GM12864 (cell line): ENCODE measurements around the gene GREM2.

ENCODE experiments used
- DNase-seq: peaks from one replicate; pipeline ENCODE4 v3.0.0-alpha.2; 2011; ENCODE audit warnings: low read depth
- H3K4me3 ChIP-seq: 2 replicates; pipeline ENCODE4 v1.5.1; 2011; ENCODE audit warnings: mild to moderate bottlenecking, low read depth, low read length, control low read depth
- TF ChIP-seq, protein P1 (sequence below): IDR thresholded peaks from 2 replicates; pipeline ENCODE4 v1.5.1; 2011; ENCODE audit warnings: low read depth, mild to moderate bottlenecking, moderate library complexity, low read length, control low read depth, inconsistent platforms; ENCODE audit errors: missing control alignments

The GREM2 gene

DNA sequence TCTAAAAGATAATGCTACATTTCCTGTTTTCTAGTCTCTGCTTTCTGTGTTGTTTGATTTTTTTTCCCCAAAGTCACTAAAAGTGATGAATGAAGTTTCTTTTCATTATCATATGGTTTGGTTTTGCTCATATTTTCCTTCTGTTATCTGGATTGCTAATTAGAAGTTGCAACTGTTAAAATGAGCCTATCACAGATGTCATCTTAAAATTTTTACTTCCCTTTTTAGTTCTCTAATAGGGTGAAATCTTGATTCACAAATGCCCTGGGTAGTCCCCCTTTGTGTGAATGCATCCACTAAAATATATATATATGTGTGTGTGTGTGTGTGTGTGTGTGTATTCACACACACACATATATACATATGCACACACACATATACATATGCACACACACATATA, 144.1 kb downstream of the GREM2 start:
- DNase-seq: no peak
- TF ChIP-seq, protein P1, sequence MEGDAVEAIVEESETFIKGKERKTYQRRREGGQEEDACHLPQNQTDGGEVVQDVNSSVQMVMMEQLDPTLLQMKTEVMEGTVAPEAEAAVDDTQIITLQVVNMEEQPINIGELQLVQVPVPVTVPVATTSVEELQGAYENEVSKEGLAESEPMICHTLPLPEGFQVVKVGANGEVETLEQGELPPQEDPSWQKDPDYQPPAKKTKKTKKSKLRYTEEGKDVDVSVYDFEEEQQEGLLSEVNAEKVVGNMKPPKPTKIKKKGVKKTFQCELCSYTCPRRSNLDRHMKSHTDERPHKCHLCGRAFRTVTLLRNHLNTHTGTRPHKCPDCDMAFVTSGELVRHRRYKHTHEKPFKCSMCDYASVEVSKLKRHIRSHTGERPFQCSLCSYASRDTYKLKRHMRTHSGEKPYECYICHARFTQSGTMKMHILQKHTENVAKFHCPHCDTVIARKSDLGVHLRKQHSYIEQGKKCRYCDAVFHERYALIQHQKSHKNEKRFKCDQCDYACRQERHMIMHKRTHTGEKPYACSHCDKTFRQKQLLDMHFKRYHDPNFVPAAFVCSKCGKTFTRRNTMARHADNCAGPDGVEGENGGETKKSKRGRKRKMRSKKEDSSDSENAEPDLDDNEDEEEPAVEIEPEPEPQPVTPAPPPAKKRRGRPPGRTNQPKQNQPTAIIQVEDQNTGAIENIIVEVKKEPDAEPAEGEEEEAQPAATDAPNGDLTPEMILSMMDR: no peak
- H3K4me3 ChIP-seq: no peak overlapping the region

GRCh38 chr1:240466509-240466908, 145.4 kb downstream of the GREM2 start:
- TF ChIP-seq, protein P1: no peak
- no peak for DNase-seq
- H3K4me3 ChIP-seq: no peak overlapping the region

DNA sequence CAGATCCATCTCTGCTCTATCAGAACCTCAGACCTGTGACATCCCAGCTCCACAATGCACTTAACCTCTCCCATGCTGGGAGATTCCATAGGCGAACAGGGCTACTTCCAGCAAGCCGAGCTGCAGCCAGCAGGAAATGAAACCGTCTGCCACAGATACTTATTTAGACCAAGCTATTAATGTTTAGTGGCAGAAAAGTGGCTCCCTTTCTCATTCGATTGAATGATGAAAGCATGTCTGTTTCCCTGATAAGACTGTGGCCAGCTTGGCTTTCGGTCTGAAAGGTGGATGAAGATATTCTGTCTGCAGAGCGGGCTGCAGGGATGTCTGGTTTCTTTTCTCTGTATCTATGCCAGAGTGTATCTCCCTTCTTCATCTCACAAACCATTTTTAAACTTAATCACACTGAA, 146.4 kb downstream of the GREM2 start:
- TF ChIP-seq, protein P1: no peak
- DNase-seq: no peak
- H3K4me3 ChIP-seq: no peak overlapping the region

- no peak overlapping the region for H3K4me3 ChIP-seq
- DNase-seq: no peak
- TF ChIP-seq, protein P1: no peak
These were observed 147.9 kb downstream of the GREM2 start for GRCh38 chr1:240464099-240464498.

DNA sequence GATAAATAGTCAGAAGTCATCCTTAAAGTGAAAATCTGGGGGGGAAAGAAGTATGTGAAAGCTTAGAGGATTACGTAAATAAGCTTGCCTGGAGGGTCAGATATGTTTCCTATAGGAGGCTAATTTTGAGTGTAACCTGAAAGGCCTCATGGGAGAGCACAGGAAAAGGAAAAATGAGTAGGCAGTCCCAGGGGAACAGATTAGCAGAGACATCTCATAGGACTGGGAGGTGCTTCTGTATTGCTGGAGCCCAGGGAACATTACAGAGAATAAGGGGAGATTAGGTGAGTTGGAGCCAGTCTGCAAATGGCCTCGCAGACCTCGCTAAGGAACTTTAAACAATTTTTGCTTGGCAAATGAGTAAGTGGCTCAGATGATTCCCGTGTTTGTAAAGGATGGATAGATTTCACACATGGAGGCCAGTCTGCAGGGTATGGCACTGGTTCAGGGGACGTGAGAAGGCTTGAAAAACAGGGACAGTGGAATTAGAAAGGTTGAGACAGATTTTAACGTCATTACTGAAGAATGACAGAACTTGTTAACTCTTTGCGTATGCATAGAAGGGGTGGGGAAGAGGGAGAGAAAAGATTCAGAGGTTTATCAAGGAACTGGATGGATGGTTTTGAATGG, 149.1 kb downstream of the GREM2 start:
- DNase-seq: no peak
- TF ChIP-seq, protein P1: no peak
- H3K4me3 ChIP-seq: no peak overlapping the region

- DNase-seq: no peak
- TF ChIP-seq, protein P1: no peak
These were observed 149.7 kb downstream of the GREM2 start for GRCh38 chr1:240462277-240462676.

DNA sequence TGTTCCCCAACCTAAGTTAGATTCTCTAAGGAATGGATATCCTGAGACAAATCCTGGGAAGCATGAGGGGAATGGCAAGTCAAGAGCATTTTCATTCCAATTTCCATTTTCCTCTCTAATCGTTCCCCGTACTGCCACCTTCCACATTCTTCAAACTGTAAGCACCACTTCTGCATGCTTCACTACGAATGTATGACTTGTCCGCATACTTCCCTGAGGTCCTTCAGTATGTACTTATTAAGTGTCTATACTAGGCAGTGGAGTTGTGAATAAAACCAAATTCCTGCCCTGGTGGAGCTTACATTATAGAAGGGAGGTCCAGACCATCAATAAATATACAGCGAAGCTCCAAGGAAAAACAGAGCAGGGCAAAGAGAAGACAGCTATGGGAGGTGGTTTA, 154.8 kb downstream of the GREM2 start:
- DNase-seq: no peak
- TF ChIP-seq, protein P1: no peak
- no peak overlapping the region for H3K4me3 ChIP-seq

More at GRCh38 chr1:240462277-240462676, 149.7 kb downstream of the GREM2 start:
- no peak overlapping the region for H3K4me3 ChIP-seq
